OCI-LY7 (cell line): ENCODE results near the gene CDK5R1.

Source experiments
- CTCF ChIP-seq: fragments of 200-600 bp; sonication (generic); conservative IDR thresholded peaks from 2 replicates; pipeline ENCODE4 v1.5.1; 2014; ENCODE audit warnings: mild to moderate bottlenecking, antibody characterized with exemption, low read length, moderate library complexity, mixed read lengths
- EZH2phosphoT487 ChIP-seq: fragments of 200-600 bp; sonication (generic); IDR thresholded peaks from 2 replicates; pipeline ENCODE4 v1.6.1; 2018; ENCODE audit warnings: low read depth, borderline replicate concordance, mild to moderate bottlenecking, mixed run types, antibody characterized with exemption, low read length, moderate library complexity, mixed read lengths

GRCh38 chr17:32517982-32518381, 31.2 kb downstream of the CDK5R1 start:
- TF ChIP-seq CTCF (no peak), EZH2phosphoT487 (no peak)
